ENCODE results near the gene NEDD4L.

NEDD4L gene

DNA sequence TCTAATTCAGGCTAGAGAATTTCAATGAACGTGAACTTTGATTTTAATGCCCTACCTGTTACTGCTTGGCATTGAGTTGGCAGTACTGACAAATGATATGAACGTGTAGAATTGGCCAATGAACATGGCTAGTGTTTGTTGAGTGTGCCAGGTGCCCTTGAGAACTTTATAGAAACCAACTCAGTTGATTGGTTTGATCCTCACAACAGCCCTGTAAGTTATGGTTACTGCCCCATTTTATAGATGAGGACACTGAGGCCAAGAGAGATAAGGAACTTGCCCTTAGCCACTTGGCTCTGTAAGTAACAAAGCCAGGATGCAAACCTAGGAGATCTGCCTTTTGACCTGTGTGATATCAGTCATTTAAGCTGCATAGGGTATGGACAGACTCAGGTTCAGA is 275.7 kb downstream of the NEDD4L start:
- no peak for DNase-seq (ENCODE audit: low spot score)

DNA sequence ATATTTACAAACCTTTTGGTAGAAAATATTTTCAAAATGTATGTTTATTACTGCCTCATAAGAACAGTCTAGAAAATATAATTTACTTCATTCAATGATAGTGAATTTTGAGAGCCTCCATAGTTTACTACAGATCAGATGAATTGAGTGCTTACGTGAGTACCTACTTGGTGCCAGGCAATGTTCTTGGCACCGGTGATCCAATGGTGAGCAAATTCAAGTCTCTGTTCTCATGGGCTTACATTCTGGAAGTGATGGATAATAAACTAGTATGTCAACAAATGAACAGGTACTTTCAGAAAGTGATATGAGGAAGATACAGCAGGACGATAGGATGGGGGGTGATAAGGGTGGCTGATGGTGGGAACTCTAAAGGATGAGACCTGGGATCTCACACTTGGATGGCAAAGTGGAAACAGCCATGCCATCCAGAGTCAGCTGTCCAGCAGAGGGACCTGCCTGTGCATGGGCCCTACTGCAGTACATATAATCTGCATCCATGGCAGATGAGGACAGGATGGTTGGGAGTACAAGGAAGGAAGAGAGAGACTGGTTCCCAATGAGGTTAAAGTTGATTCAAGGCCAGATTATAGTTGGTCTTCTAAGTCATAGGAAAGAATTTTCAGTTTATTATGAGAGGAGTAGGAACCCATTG is 277.0 kb downstream of the NEDD4L start:
- no peak for DNase-seq (ENCODE audit: low spot score)

GRCh38 chr18:58321986-58322385 is 278.0 kb downstream of the NEDD4L start:
- peak; percentile 68 for DNase-seq (ENCODE audit: low spot score)

DNA sequence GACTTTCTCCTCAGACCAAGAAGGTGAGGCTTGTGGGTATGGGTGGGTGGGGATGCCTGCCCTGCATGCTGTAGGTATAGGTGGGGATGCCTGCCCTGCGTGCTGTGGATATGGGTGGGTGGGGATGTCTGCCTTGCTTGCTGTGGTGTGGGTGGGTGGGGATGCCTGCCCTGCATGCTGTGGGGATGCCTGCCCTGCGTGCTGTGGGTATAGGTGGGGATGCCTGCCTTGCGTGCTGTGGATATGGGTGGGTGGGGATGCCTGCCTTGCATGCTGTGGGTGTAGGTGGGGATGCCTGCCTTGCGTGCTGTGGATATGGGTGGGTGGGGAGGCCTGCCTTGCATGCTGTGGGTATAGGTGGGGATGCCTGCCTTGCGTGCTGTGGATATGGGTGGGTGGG is 278.4 kb downstream of the NEDD4L start:
- DNase-seq (ENCODE audit: low spot score), result no peak

- no peak for DNase-seq (ENCODE audit: low spot score)
Observed at GRCh38 chr18:58323866-58324762, 280.1 kb downstream of the NEDD4L start.

DNA sequence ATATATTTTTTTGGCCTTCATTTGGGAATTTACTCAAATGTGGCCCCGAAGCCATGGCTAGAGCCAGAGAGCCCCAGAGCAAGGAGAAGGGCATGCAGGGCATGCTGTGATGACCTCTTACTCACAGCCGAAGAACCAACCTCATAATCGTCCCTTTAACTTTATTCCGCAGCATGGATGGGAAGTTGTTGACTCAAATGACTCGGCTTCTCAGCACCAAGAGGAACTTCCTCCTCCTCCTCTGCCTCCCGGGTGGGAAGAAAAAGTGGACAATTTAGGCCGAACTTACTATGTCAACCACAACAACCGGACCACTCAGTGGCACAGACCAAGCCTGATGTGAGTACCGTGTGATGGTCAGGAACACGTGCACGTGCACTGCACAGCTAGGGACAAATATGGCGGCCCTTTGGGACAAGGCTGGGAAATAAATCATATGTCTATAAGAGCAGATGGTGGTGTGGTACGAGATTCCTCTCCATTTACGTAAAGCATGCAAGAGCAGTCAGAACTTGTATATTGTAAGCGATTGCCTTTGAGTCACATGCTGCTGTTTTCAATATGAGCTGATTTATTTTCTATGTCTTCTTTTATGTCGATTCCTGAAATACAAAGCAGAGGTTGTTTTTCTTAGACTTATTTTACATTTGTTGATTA is 280.9 kb downstream of the NEDD4L start:
- DNase-seq (ENCODE audit: low spot score), result no peak

- no peak for DNase-seq (ENCODE audit: low spot score)
Observed at GRCh38 chr18:58325494-58325893, 281.5 kb downstream of the NEDD4L start.

DNA sequence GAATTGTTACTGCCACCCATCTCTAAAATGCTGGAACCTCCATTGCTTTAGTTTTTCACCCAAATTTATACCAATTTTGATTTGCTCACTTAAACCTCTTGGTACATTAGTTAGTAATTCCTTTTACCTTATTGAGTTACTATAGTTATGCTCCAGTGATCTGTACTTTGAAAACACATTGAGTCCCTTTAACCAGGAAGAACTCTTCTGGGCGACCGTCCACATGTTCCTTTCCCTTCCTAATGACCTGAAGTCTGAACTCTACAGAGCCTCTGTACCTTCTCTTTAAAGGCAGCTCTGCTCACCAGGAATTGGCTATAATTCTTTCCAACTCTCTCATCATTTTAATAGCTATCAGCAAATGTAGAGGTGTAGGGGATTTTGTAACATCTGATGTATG is 290.0 kb downstream of the NEDD4L start:
- no peak for DNase-seq (ENCODE audit: low spot score)

DNA sequence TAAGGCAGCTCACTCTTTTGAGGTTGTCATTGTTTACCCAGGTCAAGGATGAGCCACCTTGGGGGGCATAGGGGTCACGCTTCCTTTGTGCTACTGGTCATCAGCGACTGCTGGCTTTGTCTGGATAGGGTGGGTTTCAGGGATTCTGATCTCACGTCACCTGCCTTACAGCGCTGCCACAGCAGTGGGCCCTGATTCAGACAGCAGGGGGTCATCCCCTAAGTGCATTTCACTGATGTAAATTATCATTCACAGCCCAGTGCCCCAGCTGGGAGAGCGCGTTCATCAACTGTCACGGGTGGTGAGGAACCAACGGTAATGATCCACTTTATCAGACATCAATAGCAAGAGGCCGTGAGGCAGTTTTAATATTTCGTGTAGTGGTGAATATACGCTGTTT is 291.2 kb downstream of the NEDD4L start:
- DNase-seq (ENCODE audit: low spot score), result no peak

GRCh38 chr18:58335821-58336220 is 291.8 kb downstream of the NEDD4L start:
- DNase-seq (ENCODE audit: low spot score), result no peak

- DNase-seq (ENCODE audit: low spot score), result no peak
Observed at GRCh38 chr18:58336605-58337004, 292.6 kb downstream of the NEDD4L start.

- no peak for DNase-seq (ENCODE audit: low spot score)
Observed at GRCh38 chr18:58337285-58337684, 293.3 kb downstream of the NEDD4L start.

DNA sequence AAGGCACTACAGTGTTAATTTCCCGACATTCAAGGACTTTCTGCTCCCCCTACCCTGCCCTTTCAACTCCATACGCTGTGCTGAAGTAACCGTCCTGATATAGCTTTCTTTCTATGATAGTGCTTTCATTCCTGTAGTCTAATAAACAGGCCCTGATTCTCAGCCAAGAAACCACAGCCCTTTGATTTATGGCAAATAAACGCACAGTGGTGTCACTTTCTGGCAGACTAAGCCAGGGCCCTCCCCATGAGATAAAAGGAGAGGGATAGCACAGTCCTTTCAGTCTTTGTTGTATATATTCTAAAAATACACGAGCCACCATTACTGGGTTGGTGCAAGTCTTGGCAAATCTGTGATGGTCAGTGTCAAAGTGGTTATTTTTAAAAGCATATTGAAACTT is 293.7 kb downstream of the NEDD4L start:
- DNase-seq (ENCODE audit: low spot score), result no peak

DNA sequence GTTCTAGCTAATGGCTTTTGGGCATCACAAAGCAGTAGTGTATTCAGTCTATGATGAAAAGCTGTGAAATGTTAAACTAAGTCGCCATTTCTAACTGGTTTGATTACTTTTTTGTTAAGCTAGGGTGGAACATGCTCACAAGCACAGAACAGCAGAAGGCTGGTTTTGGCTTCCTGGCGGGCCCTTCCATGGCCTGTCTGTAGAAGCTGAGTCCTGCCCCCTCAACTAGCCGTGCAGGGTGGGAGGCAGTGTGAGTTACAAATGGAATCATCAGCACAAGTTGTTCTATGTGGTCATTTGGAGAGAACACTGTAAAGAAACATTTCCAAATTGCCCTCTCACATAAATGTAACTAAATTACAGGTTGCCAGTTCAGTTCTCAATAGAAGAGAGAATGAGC is 294.1 kb downstream of the NEDD4L start:
- no peak for DNase-seq (ENCODE audit: low spot score)

DNA sequence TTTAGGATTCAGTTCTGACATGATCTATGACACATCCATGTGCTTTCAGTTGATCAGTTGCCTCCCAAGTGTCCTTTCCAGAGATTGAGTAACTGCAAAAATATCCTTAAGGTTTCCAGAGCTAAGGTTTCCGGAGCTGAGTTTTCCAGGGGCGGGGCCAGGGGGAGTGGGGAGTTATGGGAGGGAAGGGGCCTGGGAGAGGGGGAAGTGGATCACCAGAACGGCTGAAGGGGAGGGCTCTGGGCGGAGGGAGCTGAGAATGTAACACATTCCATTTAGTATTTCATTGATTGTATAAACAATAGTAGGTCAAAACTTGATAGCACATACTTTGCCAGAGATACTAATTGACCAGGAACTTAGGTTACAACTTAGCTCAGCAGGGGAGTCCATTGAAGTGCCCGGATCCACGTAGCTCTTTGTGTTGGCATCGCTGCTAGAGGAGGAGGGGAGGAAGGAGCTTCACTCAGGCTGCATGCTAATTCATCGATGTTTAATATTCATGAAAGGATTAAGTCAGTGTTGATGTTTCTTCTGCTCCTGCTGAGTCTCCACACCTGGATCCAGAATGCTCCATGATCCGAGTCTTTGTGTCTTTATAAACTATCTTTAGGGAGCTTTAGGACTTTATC is 295.1 kb downstream of the NEDD4L start:
- DNase-seq (ENCODE audit: low spot score), result no peak

DNA sequence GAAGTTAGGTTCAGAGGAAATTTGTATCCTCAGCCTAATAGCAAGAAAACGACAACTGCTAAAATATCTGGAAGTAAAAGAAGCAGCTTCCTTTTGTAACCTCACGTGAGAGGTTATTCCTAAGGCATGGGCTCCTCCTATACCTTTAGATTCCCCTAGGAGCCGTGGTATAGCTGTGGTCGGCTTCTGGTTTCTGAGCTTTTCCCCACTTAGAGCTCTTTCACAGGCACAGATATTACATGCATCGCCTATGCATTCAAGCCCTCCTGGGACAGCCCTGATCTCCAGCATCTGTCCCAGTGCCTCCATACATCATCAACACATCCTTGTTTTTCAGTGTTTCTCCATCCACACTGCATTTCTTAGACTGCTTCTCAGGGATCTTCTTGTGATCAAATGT is 295.9 kb downstream of the NEDD4L start:
- no peak for DNase-seq (ENCODE audit: low spot score)

DNA sequence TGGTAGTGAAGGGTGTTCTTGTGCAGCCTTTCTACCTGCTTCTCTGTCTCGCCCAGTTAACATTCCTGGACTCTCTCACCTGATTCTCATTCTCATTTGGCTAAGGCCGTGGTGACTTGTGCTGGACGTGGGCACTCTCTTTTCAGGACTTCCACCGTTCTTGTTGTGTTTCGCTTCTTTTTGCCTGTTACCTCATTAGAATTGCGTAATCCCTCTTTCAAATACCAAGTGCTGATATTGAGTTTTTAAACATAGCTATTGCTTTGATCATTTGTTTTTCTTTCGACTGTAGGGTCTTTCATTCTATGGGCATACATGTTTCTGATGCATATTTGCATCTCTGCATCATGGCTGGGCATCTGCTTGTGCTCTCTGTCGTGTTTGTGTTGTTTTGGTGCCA is 297.9 kb downstream of the NEDD4L start:
- no peak for DNase-seq (ENCODE audit: low spot score)

DNA sequence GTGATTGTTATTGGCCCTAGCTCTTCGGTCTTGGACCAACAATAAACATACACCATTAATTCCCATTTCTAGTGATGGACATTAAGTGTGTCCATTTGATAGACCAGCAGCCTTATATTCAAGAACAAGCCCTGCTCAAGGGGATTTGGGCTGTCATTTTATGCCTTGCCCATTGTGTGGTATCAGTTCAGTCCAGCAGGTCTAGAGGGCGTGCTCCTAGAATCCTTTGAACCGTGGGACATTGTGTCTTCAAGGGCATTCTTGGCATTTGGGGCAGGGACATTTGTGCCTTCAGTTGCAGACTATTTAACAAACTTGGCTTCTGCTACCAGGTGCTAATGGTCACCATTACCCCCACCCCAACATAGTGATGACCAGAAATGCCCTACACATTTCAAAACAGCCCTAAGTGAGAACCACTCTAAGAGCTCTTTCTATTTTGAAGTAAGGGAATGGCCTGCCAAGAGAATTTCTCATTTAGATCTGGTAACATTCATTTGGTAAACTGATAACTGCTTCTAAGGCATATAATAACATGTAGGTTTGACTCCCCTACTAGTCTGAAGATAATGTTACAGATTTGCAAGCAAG is 300.1 kb downstream of the NEDD4L start:
- no peak for DNase-seq (ENCODE audit: low spot score)

GRCh38 chr18:58344861-58345463 is 300.9 kb downstream of the NEDD4L start:
- DNase-seq (ENCODE audit: low spot score), result no peak

DNA sequence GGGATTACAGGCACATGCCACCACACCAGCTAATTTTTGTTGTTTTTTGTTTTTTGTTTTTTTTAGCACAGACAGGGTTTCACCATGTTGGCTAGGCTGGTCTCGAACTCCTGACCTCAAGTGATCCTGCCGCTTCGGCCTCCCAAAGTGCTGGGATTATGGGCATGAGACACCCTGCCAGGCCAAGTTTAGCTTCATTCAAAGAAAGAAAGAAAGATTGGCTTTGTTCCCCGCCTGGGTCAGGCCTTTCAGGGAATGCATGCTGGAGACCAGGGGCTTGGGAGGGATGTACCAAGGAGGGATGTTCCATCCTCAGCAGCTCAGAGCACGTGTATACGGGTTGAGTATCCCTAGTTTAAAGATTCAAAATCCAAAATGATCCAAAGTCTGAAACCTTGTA is 301.8 kb downstream of the NEDD4L start:
- no peak for DNase-seq (ENCODE audit: low spot score)

DNA sequence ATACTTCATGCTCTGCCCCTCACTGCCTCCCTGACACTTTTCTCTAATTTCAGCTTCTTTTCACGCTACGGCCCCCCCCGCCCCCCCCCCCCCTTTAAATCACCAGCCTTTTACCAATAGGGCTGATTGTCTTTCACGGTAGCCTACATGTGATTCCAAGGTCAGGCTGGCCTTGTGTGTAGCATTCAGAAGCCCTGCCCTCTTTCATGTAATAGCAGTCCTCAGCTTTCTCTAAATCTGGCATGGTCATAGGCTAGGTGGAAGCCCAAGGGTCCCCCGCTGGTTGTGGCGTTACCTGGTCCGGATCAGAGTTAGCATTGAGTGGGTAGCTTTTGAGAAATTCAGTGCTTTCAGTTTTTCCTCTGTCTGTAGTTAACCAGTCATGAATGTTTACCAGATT is 303.1 kb downstream of the NEDD4L start:
- DNase-seq (ENCODE audit: low spot score), result no peak

- no peak for DNase-seq (ENCODE audit: low spot score)
Observed at GRCh38 chr18:58348517-58348916, 304.5 kb downstream of the NEDD4L start.
